Stimulated activated CD8-positive, alpha-beta memory T cell treated with anti-CD3 and anti-CD28 coated beads, Interleukin-4, amount 100 ng/mL, for 1 hour (primary cell): Measurements from ENCODE around the gene TDP2.
"Not testable (repeated sequence)": the region's sequence is repeated elsewhere in the genome, so short reads cannot be mapped to it uniquely, and the experiment has no call there.

Experiments
- DNase-seq, 2 donors: peaks; one replicate each; pipeline ENCODE4 v3.0.0-alpha.2; 2020; ENCODE audit warnings: low read depth in 2 of 2, low spot score in 1 of 2

TDP2 gene, protein sequence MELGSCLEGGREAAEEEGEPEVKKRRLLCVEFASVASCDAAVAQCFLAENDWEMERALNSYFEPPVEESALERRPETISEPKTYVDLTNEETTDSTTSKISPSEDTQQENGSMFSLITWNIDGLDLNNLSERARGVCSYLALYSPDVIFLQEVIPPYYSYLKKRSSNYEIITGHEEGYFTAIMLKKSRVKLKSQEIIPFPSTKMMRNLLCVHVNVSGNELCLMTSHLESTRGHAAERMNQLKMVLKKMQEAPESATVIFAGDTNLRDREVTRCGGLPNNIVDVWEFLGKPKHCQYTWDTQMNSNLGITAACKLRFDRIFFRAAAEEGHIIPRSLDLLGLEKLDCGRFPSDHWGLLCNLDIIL

DNA sequence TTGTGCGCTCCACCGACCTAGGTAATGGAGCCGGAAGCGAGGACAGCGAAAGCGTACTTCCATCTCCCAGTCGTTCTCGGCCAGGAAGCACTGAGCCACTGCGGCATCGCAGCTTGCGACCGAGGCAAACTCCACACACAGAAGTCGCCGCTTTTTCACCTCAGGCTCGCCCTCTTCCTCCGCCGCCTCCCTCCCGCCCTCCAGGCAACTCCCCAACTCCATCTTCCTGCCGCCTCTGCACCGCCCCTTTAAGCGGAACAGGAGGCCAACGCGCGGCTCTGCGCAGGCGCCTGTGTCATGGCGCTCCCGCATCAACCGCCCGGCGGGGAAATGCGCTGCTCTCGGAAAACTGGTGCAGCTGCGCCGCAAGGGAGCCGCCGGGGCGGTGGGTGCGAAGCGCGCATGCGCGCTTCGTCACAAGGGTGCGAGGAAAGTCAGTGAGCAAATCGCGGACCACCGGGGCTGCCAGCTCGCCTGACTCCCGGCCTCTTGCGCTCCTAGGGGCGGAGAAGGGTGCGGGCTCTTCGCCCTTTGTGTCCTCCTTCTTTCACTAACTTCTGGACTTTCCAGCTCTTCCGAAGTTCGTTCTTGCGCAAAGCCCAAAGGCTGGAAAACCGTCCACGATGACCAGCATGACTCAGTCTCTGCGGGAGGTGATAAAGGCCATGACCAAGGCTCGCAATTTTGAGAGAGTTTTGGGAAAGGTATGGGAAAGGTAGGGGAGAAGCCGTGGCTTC lies at the start of gene TDP2, which contains the start of gene ACOT13:
Gene TDP2 (minus strand): TSS at position 259 of the 737 bp plus-strand sequence. CDS start 37 bp downstream, at position 222.
Gene ACOT13 (plus strand): TSS at position 437 of the 737 bp plus-strand sequence. CDS start 187 bp downstream, at position 624.
- DNase-seq, result peak; percentile 83 to 92

DNA sequence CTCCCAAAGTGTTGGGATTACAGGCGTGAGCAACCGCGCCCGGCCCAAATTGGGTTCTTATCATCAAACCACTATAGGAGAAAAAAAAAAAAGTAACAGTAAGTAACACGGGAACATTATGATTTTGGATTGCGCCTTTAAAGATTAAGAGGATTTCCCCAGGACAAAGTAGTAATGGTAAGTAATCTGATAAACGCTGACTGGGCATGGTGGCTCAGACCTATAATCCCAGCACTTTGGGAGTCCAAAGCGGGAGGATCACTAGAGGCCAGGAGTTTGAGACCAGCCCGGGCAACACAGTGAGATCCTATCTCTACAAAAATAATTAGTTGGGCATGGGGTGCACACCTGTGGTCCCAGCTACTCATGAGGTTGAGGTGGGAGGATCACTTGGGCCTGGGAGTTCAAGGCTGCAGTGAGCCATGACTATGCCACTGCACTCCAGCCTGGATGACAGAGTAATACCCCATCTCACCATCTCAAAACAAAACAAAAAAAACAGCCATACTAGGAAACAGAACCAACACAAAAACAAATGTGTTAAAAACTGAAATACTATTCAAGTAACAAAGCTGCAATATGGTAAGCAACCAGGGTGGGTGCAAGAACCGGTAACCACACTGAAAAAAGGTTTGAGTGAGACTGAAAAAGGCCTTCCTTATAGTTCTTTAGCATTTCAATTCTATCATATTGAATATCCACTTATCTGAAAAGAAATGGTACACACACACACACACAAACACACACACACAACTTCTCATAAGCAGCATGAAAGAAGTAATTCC lies 44.0 kb upstream of the TDP2 start:
- DNase-seq, result no peak

DNA sequence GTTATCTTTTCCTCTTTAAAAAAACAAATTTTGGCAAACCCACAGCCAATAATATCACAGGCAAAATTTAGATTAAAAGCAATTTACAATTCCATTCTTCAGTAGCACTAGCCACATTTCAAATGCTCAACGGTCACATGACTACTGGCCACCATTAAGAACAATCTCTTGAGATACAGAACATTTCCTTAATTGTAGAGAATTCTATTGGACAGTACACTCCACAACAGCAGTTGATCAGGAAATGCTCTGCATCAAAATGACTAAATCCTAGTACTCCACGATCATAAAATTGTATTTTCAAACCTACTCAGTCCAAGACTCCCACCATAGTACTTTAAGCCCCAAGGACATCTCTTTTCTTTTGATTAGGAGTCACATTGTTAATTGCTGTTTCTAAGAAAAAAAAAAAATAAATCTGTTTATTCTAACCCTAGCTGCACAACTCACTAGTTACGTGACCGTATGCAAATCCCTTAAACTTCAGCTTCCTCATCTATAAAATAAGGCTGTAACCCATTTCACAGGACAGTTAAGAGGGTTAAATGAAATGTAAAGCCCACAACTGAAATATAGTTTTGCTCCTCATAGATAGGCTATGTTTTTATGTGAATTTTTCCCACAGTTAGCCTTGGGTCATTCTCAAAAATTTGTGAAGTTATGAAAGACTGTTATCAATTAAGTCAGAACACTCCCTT lies 42.5 kb upstream of the TDP2 start:
- DNase-seq, result no peak

DNA sequence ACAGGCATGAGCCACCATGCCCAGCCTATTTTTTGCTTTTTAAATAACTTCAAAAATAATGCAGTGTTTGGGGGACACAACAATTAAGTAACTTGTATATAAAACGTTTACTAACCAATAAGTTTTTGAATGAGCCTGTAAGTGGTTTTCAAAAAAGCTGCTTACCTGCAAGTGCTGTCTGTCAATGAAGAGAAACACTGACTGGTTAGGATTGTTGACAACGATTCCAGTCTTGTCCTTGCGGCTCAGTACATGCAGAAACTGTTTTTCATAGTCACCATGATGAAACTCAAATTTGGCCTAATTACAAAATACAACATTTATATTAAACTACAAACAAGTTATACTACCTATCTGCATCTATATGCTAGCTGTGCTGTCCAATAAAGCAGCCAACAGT lies 41.9 kb upstream of the TDP2 start:
- DNase-seq, result no peak

DNA sequence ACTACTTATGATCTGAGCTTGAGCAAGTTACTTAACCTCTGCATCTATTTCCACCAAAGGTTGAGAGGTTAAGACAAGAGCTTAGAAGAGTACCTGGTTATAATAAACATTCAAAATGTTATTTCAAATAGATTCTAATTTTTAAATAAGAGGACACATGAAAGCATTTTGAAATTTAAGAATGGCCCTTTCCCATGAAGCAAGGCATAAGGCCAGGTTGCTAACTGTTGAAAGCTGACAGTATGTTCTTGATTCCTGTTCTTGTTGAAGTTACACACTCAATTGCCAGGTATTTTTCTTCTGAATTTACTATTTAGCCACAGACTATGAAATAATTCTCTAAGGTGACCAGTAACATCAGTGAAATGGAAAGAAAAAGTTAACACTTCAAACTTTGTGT lies 37.8 kb upstream of the TDP2 start:
- no peak for DNase-seq

DNA sequence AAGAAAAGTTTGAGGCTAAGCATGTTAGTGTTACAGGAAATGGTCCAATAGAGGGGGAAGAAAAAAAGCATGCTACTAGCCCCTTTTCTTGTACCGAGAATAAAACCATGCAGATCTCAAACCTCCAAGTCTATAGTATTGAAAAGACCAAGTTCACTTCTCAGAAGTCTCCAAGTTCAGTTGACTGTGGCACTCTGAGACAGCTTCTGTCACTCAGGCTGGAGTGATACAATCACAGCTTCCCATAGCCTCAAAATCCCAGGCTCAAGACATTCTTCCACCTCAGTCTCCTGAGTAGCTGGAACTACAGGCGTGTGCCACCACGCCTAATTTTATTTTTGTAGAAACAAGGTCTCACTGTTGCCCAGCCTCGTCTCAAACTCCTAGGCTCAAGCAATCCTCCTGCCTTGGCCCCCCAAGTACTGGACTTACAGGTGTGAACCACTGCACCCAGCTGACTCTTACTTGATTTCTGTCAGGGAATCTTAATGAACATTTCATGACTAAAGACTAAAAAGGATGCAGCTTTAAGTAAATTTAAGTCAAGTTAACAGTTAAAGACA lies 36.1 kb upstream of the TDP2 start:
- DNase-seq, result no peak

DNA sequence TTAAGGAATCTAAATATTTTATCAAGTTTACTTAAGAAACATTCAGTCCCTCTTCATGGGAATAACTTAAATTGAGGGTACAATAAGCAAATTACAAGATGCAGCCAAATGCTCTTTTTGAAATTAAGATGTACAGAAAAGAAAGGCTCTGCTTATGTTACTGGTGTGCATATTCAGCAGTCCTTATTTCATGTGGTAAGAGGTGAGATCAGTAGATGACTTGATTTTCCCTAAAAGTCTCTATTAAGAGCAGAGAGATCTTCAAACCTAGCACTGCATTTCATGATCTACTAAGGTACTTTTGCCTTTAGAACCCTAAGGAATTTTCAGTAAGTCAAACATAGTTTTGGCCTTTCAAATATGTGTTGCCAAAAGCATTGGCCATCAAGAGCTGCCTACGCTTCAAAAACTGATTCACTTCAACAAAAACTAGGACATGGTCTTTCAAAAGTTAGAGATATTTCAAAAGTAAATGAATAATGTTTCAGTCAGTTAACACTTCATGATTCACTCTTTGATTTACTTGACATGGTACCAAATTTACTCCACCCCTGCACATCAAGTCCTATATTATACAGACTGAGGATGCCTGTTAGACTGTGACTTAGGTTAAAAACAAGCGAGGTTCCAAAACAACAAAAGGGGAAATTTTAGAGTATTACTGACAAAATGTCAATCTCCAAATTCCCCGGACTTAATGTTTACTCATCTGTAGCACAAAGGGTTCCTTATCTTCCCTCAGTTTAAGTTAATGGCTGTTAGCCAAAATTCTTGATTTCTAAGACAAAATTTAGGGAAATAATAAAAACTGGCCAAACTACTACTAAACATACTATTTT lies 33.0 kb upstream of the TDP2 start:
- DNase-seq, result no peak

DNA sequence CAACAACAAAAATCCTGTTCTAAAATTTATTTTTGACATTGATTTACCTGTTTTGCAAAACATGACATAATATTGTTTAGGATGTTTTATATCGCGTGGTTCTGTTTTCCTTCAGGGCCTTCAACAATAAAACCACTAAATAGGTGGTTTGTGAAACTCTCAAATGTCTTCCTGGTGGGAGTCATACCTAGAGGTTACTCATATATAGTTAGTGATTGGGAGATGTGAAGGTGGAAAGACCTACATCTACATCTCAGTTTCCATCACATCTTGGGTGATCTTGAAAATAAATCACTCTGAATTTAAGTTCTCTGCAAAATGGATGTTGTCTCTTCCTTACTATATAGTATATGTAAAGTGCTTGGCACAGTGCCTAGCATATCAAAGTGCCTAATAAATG lies 29.4 kb upstream of the TDP2 start:
- no peak for DNase-seq

DNA sequence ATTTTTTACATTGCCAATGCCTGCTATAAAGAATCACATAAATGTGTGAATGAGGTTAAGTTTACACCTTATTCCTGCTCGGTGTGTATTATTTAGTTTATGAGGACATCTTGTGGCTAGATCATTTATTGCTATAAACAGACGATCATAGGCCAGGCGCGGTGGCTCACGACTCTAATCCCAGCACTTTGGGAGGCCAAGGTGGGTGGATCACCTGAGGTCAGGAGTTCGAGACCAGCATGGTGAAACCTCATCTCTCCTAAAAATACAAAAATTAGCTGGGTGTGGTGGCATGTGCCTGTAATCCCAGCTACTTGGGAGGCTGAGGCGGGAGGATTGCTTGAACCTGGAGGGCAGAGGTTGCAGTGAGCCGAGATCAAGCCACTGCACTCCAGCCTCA lies 28.9 kb upstream of the TDP2 start:
- DNase-seq, result not testable (repeated sequence)

DNA sequence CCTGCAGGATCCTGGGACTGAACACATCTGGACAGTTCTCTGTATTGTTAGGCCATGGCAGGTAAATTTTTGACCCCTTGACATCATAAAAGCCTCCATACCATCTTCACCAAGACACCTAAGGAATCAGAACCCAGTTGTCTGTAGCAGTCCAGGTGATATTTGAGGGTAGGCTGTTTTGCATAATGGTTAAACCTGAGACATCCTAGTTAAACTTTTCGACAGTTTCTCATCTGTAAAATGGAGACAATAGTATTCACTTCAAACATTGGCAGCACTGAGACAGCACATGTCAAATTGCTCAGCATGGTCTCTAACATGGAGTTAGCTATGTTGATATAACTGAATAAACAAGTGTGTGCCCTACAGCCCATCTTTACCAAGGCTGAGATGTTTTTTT lies 27.5 kb upstream of the TDP2 start:
- DNase-seq, result no peak

DNA sequence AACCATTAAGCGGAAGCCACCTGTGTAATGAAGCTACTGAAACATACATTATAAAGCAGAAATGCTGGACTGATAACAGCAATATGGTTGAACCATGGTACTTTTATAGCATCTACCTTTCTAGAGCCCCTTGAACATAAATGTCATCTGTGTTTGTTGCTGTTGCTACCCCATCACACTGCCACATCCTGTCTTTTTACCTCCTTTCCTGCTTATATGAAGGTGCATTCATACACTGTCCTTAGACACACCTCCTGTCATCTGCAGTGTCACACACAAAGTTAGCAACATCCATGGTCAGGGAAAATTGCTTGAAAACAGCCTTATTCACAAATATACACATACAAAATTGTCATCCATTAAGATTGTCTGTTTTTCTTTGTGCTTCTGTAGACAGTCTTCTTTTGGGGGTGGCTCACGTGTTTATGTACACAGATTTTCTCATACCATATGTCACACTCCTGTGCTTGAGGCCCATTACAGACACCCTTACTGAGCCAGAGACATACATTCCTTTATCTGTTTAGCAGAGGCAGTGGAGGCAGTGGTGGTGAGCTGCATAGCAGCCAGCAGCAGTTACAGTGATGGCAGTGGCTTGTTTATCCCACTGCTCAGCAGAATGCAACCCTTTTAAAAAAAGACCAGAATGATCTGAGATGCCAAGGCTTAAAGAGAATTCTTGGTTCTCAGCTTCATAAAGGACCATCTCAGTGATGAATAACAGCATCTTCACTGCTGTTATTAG lies 26.3 kb upstream of the TDP2 start:
- no peak for DNase-seq

DNA sequence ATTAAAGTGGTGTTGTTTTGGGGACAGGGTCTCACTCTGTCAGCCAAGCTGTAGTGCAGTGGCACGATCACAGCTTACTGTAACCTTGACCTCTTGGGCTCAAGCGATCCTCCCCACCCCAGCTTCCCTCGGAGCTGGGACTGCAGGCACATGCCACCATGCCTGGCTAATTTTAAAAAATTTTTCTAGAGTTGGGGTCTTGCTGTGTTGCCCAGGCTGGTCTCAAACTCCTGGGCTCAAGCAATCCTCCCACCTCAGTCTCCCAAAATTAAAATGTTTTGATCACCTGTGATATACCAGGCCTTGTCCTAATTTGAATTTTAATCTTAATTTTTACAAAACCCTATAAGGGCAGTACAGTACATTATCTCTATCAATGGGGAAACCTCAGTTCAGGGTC lies 25.7 kb upstream of the TDP2 start:
- no peak for DNase-seq

DNA sequence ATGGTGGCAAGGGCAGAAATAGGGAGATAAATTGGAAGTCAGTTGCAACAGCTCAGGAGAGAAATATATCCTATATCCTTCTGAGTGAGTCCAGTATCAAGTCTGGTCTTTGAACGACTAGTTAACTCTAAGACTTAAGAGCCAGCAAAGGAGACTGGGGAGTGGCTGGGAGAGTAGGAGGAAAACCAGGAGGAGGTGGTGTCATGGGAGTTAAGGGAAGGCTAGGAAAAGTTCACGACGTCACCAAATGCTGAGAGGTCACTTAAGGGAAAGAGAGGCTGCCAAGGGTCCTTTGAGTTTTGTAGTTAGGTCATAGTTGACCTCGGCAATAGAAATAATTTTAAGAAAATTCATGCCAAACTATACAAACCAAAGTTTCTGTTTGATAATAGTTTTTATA lies 25.3 kb upstream of the TDP2 start:
- DNase-seq, result no peak

DNA sequence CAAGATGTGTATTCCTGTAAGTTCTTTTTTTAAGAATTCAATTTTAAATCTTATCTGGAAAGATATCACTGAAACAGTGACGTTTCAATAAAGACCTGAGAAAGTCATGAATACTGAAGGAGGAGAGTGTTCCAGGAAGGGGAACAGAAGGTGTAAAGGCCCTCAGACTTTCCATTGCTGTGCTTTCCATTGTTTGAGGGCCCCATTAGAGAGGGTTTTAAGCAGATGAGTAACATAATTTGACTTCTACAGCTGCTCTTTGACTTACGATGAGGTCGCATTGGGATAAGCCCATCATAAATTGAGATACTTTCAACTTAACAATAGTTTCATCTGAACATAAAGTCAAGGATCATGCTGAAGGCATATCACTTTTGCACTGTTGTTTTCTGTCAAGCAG lies 24.9 kb upstream of the TDP2 start:
- DNase-seq, result no peak

DNA sequence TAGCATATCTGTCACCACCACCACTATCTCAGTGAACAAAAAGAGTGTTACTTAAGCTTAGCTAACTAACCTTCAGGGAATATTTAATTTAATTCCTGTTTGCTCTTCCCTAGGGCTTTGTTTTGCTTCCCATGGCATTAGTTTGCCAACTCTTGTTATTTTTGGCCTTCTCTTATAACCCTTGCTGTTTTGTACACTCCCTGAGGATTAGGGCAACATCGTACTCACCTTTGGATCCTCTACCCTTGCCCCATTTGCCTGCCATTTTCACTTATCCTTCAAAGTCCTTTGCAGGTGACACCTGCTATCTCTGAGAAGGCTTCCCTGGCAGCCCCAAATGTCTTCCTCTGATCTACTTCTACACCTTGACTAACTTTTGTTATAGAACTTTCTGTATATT lies 23.9 kb upstream of the TDP2 start:
- DNase-seq, result no peak

DNA sequence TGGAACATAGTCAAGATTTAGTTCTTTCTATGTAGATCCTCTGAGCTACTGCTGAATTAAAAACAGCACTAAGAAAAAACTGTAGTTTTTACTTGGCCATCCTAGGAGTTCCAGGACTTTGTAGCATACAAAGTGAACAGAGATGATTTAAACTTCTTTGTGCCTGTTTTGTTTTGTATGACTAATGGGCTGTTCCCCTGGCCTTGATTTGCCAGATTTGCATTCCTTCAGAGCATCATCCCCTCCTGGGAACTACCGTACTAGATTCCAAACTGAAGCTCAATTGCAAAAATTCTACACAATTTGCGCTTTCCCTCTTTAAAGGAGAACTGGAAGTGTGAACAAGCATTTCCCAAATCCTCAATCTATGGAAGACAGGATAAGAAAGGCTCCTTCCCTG lies 23.3 kb upstream of the TDP2 start:
- DNase-seq, result no peak

DNA sequence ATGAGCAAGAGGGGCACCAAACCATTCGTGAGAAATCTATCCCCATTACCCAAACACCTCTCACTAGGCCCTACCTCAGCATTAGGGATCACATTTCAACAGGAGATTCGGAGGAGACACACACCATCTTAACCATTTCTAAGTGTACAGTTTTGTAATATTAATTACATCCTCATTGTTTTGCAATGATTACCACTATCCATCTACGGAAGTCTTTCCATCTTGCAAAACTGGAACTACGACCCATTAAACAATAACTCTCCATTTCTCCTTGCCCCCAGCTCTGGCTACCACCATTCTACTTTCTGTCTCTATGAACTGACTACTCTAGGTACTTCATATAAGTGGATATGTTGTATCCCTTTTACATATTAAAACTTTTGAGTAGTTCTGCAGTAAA lies 20.2 kb upstream of the TDP2 start:
- DNase-seq, result no peak

DNA sequence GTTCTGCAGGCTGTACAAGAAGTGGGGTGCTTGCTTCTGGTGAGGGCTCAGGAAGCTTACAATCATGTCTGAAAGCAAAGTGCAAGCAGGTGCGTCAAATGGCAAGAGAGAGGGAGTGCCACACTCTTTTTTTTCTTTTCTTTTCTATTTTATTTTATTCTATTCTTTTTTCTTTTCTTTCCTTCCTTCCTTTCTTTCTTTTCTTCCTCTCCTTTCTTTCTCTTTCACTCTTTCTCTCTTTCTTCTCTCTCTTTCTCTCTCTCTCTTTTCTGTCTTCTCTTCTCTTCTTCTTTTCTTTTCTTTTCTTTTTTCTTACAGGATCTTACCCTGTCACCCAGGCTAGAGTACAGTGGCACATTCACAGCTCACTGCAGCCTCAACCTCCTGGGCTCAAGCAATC lies 19.7 kb upstream of the TDP2 start:
- DNase-seq, result no peak
